CD1c-positive myeloid dendritic cell (primary cell): ENCODE measurements around the gene ZIC4.

ENCODE experiments used
- DNase-seq: peaks from one replicate; pipeline ENCODE4 v3.0.0-alpha.2; 2016; ENCODE audit errors: extremely low spot score

Gene ZIC4

GRCh38 chr3:147391781-147392624, 14.3 kb downstream of the ZIC4 start:
- DNase-seq = no peak

DNA sequence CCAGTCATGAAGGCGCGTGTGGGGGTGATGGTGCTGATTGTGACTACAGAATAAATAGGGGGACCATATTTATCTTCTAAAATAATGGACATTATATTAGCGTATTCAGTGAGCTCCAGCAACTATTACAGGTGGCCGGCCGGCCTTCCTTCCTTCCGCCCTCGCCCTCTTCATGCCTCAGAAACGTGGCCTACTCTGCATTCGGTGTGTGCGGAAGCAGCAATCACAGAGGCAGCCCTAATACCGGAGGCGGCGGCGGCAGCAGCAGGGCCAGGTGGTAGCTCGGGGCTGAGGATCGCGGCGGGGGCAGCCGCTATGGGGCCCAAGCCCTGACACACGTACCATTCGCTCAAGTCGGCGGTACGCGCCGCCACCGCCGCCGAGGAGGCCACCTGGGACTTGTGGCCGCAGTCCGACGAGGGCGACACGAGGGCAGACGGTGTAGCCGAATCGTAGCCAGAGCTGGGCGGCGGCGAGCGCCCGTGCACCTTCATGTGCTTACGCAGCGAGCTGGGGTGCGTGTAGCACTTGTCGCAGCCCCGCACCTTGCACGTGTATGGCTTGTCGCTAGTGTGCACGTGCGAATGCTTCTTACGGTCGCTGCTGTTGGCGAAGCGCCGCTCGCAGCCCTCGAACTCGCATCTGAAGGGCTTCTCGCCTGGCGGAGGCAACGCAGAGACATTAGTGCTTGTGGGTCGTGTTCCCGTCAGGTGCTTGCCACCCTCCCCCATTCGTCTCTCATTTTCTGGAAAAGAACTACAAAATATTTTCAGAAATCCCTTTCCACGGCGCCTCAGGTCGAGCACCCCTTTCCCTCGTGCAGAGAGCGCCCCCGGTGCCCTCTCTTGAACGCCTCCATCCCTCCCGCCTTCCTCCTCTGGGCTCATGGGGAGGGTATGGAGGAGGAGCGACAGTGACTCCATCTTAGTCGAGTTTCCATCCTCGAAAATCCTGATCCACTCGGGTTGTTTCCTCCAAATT, 15.5 kb downstream of the ZIC4 start:
- DNase-seq = no peak

- DNase-seq = no peak
Measured at GRCh38 chr3:147389717-147390116, 16.6 kb downstream of the ZIC4 start.

GRCh38 chr3:147388700-147389580, 17.4 kb downstream of the ZIC4 start:
- DNase-seq = no peak

DNA sequence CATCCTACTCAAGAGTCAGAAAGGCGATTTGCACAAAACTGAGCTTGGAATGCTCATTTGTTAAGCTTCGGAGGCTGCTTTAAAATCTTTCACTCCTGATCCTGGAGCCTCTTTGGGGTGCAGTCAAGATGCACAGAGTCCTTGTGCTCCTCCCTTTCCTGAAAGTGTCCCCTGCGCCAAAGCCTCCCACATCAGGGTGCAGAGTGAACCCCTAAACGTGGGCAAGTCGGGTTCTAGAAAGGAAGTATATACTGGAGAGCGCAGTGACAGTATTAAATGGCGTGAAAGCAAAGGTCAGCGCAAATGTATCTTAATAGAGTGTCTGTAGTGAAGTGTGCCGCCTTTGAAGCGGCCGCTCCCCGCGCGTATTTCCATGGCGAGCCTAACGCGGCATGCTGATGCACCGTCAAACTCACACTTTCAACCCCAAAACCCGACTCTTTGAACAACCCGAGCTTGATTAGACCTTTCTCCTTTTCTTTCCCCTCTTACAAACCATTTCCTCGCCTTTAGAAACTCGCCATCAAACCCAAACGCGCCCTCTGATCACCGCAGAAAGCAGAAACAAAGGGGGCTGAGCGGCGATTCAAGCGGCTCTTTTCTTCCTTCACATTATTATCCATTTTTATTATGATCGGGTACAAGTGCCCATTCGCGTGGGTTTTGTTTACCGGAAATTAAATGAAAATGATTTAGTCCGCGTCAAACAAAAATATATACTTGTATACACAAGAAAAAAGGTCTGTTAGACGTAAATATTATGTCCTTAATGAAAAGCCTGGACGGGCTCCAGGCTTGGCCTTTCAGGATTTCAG, 18.3 kb downstream of the ZIC4 start:
- no peak for DNase-seq

- DNase-seq = no peak
Measured at GRCh38 chr3:147387291-147387884, 19.0 kb downstream of the ZIC4 start.

GRCh38 chr3:147385059-147386012, 21.0 kb downstream of the ZIC4 start:
- no peak for DNase-seq

DNA sequence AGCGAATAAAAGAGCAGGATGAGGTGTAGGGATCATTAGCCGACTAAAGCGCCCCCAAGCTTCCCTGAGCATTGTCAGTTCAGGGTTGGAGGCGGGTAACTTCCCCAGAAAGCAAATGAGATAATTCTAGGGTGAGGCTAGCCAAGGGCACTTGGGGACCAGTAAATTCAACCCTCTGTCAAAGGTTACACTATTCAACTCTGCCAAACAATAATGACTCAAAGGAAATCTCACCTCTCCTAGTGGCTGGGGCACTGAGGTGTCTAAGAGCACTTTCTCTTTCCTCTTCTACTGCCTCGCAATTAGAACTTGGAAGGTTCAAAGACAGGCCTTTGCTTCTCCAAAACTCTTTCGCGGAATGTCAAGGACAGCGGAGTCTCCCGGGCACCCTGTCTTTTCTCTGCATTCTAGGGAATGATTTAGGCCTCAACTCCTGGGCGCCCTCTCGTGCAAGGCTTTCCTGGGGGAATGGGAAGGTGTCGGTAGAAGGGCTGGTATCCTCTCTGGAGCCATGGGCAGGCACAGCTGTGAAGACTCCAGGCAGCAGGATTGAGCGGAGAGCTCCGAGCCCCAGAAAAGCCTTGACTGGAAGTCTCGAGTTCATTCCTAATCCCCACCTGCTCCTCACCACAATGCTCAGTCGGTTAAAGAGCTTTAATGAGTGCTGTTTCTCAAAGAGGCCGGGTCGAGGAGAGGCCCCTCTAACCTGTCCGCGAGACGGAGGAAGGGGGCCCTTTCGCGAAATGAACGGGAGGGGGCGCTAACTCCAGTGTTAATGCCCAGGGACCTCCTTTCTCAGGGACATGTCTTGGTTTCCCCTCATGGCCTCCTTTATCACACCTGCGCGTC, 21.9 kb downstream of the ZIC4 start:
- no peak for DNase-seq

- no peak for DNase-seq
Measured at GRCh38 chr3:147383617-147384016, 22.7 kb downstream of the ZIC4 start.

DNA sequence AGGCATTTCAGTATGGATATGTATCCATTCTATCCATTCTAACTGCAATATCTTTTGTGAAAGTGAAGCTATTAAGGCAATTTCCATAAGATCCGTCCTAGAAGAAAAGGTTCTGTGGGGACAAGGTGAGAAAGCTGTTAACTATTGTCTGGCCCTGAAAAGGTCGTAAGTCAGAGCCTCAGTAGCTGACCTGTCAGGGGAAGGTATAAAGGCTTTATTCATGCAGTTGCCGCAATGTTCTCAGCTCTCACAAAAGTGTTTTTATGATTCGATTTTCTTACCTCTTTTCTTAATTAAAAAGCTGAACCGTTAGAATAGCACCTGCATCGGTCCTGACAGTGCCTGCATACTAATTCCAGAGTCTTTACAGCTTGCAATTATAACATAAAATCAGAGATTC, 24.7 kb downstream of the ZIC4 start:
- DNase-seq = no peak

DNA sequence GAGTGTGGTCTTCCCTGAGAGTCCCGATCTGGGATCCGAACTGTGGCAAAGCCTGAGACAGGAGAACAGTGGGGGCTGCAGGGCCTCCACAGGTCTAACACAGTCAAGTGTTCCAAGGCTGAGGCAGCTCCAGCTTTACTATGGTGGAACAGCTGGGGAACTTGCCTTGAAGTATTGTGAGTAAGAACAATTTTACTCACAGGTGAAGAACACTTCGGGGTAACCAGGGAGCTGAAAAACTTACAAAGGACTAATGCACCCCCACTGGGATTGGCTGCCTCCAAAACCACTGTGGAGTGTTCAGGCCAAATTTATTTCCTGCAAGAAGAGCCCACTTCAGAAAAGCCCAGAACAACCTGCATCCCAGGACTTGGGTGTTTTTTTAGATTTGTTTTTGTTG, 25.4 kb downstream of the ZIC4 start:
- DNase-seq = no peak

- DNase-seq = no peak
Measured at GRCh38 chr3:147380387-147380951, 25.9 kb downstream of the ZIC4 start.

DNA sequence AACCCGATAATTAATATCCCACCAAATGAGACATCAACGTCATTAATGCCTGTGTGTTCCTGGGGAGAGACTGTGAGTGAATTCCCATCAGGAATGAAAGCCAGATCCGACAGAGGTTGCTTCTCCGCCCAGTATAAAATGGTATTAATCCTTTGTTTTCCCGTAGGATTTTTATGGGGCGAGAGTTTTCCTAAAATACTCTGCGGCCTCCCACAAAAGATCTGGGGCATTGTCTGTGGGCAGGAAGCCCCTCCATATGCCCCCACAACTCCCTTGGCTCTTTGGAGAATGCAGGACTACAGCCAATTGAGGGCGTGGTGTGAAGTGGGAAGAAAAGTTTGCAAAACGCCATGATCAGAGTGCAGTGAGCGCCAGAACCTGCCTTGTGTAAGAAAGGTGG, 26.7 kb downstream of the ZIC4 start:
- no peak for DNase-seq

GRCh38 chr3:147377412-147378367, 28.7 kb downstream of the ZIC4 start:
- no peak for DNase-seq

DNA sequence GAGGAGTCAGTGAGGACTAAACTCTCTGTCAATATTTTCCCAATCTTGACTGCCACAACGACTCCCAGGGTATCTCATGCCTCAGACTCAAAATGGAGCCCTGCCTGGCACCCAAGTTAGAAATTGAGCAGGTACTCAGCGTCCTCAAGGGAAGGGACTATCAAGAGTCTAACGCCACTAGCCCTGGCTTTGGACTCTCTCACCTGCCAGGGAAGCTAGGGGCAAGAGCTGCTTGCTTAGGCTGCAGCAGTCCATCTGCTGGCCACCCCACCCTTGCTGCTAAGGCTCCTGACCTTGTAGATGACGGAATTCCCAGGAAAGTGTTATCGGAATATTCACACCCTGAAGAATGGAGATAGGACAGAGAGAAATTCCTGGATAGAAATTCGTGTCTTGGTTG, 33.0 kb downstream of the ZIC4 start:
- DNase-seq = no peak

GRCh38 chr3:147372525-147373027, 33.8 kb downstream of the ZIC4 start:
- DNase-seq = no peak
